ENCODE measurements around the gene HHIP. TPM values are rescaled to one million over a fixed set of nuclear protein-coding genes. Genes with fewer than 3 reads are reported as not detected.

The HHIP gene
- total RNA-seq, 1 donor from 2014 or later, result not detected

DNA sequence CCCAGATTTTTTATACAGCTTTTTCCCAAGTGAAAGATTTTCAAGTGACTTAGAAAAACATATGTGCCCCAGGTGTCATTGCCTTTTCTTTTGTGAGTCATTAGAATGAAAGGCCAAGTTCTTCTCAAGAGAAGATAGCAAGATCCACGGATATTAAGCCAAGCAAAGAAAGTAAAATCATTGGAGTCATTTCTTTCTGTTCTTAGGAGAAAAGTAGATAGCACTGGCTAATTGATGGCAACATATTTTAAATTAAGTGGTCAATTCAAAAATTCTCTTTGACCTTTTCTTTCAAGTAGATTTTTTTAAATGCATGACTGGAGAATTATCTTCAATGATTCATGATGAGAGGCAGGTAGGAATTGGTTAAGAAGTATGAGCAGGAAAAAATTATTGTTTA, 94.4 kb downstream of the HHIP start:
- Histone ChIP-seq H3K79me2 (ENCODE audit: low read depth) (no peaks in the 10 kb centered on the region), H3K9me3 (ENCODE audit: low read depth) (no peaks in the 10 kb centered on the region), H2AFZ (replicated peaks) (no peak overlapping the region), H3K9ac (no peak overlapping the region), H3K4me3 (no peak overlapping the region), H3K27me3 (no peaks in the 10 kb centered on the region), H3K4me2 (no peak overlapping the region), H4K20me1 (ENCODE audit: low read depth) (no peaks in the 10 kb centered on the region), H3F3A (ENCODE audit: low read depth) (no peaks in the 10 kb centered on the region), H3K36me3 (no peaks in the 10 kb centered on the region), H3K27ac (no peak overlapping the region), H3K4me1 (no peaks in the 10 kb centered on the region)
- no peak for DNase-seq (ENCODE audit: low spot score)
- TF ChIP-seq EZH2 (IDR thresholded peaks at IDR 0.05) (no peak), EZH2phosphoT487 (IDR thresholded peaks at IDR 0.05) (no peak)
- TF ChIP-seq, protein P1, sequence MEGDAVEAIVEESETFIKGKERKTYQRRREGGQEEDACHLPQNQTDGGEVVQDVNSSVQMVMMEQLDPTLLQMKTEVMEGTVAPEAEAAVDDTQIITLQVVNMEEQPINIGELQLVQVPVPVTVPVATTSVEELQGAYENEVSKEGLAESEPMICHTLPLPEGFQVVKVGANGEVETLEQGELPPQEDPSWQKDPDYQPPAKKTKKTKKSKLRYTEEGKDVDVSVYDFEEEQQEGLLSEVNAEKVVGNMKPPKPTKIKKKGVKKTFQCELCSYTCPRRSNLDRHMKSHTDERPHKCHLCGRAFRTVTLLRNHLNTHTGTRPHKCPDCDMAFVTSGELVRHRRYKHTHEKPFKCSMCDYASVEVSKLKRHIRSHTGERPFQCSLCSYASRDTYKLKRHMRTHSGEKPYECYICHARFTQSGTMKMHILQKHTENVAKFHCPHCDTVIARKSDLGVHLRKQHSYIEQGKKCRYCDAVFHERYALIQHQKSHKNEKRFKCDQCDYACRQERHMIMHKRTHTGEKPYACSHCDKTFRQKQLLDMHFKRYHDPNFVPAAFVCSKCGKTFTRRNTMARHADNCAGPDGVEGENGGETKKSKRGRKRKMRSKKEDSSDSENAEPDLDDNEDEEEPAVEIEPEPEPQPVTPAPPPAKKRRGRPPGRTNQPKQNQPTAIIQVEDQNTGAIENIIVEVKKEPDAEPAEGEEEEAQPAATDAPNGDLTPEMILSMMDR (IDR thresholded peaks at IDR 0.05), result no peak
- no peak overlapping the region for H3K27ac Mint-ChIP-seq
- H3K27me3 Mint-ChIP-seq (ENCODE audit: insufficient read depth, low read depth), result no peaks in the 10 kb centered on the region
- no peaks in the 10 kb centered on the region for H3K36me3 Mint-ChIP-seq
- no peaks in the 10 kb centered on the region for H3K9me3 Mint-ChIP-seq
- peaks cover 5% of the 10 kb centered on the region for H3K4me1 Mint-ChIP-seq
- H3K4me3 Mint-ChIP-seq, result no peak overlapping the region

DNA sequence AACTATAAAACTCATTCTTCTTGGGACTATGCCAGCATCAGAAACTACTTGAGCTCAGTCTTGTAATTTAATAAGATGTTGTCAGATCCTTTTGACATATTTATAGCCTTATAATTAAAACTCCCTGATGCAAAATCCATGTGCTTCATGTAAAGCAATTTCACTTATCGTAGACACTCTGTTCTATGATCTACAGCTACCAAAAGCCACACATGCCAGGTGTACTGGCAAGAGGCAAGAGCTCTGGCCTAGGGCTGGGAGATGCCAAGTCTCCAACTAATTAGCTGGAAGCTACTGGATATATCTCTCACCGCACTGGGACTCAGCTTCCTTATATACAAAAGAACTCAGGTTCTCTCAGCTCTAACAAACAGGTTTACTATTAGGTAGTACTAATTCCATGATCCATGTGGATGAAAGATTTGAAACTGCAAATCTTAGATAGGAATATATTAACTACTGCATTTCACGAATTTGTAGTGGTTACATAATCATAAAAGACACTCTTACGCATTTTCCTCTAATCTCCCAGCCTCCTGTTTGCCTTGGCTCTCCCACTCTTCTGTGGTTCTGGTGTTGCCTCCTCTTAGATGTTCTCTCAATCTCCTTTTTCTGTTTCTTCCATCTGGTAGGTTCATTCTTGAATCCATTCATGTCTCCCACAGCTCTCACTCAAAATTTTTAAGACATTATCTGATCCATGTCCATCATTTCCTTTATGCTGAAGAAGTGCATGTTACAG, 103.0 kb downstream of the HHIP start:
- Histone ChIP-seq H2AFZ (replicated peaks) (no peak overlapping the region), H3K27me3 (no peaks in the 10 kb centered on the region), H3K79me2 (ENCODE audit: low read depth) (no peaks in the 10 kb centered on the region), H3K4me1 (no peaks in the 10 kb centered on the region), H3K27ac (no peak overlapping the region), H4K20me1 (ENCODE audit: low read depth) (no peaks in the 10 kb centered on the region), H3F3A (ENCODE audit: low read depth) (no peaks in the 10 kb centered on the region), H3K36me3 (no peaks in the 10 kb centered on the region), H3K4me2 (no peak overlapping the region), H3K9me3 (ENCODE audit: low read depth) (no peaks in the 10 kb centered on the region), H3K9ac (no peak overlapping the region), H3K4me3 (no peak overlapping the region)
- H3K4me1 Mint-ChIP-seq, result peaks cover 3% of the 10 kb centered on the region
- H3K27me3 Mint-ChIP-seq (ENCODE audit: insufficient read depth, low read depth), result peaks cover 2% of the 10 kb centered on the region
- no peak for TF ChIP-seq EZH2 (IDR thresholded peaks at IDR 0.05)
- TF ChIP-seq EZH2phosphoT487 (IDR thresholded peaks at IDR 0.05), result no peak
- TF ChIP-seq, protein P1 (IDR thresholded peaks at IDR 0.05), result no peak
- H3K9me3 Mint-ChIP-seq, result no peaks in the 10 kb centered on the region
- H3K4me3 Mint-ChIP-seq, result no peak overlapping the region
- H3K36me3 Mint-ChIP-seq, result no peaks in the 10 kb centered on the region
- no peak overlapping the region for H3K27ac Mint-ChIP-seq
- DNase-seq (ENCODE audit: low spot score), result no peak

DNA sequence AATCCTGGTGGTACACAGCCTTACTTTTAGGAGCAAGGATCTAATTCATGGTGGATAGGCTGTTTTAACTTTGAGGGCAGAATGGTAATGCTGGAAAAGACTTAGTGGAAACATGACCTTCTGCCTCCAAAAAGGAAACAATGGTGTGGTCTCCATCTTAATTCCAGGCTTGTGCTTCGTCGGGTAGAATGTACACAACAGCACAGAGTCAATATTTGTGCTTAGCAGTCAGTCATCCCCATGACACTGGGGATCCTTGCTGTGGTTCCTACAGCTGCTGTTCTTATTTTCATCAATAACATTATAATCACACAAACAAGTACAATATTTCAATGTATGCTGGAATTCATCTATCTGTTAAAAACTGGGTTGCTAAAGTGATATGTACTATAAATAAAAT, 104.4 kb downstream of the HHIP start:
- DNase-seq (ENCODE audit: low spot score), result no peak
- H3K9ac ChIP-seq, result no peak overlapping the region
- no peak overlapping the region for H2AFZ ChIP-seq (replicated peaks)
- H3K4me2 ChIP-seq, result no peak overlapping the region
- H3K4me3 Mint-ChIP-seq, result no peak overlapping the region
- no peaks in the 10 kb centered on the region for H4K20me1 ChIP-seq (ENCODE audit: low read depth)
- no peaks in the 10 kb centered on the region for H3K36me3 ChIP-seq
- no peaks in the 10 kb centered on the region for H3F3A ChIP-seq (ENCODE audit: low read depth)
- H3K27me3 Mint-ChIP-seq (ENCODE audit: insufficient read depth, low read depth), result peaks cover 2% of the 10 kb centered on the region
- H3K4me3 ChIP-seq, result no peak overlapping the region
- H3K79me2 ChIP-seq (ENCODE audit: low read depth), result no peaks in the 10 kb centered on the region
- peaks cover 3% of the 10 kb centered on the region for H3K4me1 Mint-ChIP-seq
- H3K27ac ChIP-seq, result no peak overlapping the region
- no peak overlapping the region for H3K27ac Mint-ChIP-seq
- no peaks in the 10 kb centered on the region for H3K9me3 Mint-ChIP-seq
- H3K9me3 ChIP-seq (ENCODE audit: low read depth), result no peaks in the 10 kb centered on the region
- no peaks in the 10 kb centered on the region for H3K27me3 ChIP-seq
- H3K36me3 Mint-ChIP-seq, result no peaks in the 10 kb centered on the region
- no peak for TF ChIP-seq EZH2 (IDR thresholded peaks at IDR 0.05)
- TF ChIP-seq, protein P1 (IDR thresholded peaks at IDR 0.05), result no peak
- H3K4me1 ChIP-seq, result no peaks in the 10 kb centered on the region

All from neural progenitor cell (in vitro differentiated cells).